Epithelial cell of esophagus (primary cell): ENCODE measurements around the gene POGLUT2.

Experiments
- DNase-seq: peaks from one replicate; pipeline ENCODE4 v3.0.0; 2010; ENCODE audit warnings: low read depth
- H3K4me3 ChIP-seq: 2 replicates; pipeline ENCODE4 v1.5.1; 2011; ENCODE audit warnings: mild to moderate bottlenecking, low read length, control low read depth
- TF ChIP-seq, protein P1 (sequence below): IDR thresholded peaks from 2 replicates; pipeline ENCODE4 v1.5.1; 2011; ENCODE audit warnings: low read depth, mild to moderate bottlenecking, low read length, control low read depth, inconsistent platforms; ENCODE audit not compliant: insufficient read depth; ENCODE audit errors: missing control alignments

Gene POGLUT2

DNA sequence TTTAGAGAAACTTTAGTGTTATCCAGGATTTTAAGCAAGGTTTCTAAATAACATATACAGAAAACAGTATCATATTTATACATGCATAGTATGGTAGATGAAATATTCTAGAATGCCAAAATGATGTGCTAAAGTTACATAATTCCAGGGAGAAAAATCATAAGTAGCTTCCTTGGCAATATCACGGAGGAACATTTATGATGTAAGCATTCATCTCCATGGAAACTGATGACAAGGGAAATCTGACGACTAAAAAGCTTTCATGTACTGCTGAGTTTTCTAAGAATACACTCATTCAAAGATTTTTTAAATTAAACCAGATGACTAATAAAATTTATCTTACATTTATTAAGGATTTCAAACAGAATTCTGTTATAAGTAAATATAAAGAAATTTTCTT lies 29.9 kb downstream of the POGLUT2 start:
- no peak for DNase-seq
- H3K4me3 ChIP-seq: no peak overlapping the region
- TF ChIP-seq, protein P1, sequence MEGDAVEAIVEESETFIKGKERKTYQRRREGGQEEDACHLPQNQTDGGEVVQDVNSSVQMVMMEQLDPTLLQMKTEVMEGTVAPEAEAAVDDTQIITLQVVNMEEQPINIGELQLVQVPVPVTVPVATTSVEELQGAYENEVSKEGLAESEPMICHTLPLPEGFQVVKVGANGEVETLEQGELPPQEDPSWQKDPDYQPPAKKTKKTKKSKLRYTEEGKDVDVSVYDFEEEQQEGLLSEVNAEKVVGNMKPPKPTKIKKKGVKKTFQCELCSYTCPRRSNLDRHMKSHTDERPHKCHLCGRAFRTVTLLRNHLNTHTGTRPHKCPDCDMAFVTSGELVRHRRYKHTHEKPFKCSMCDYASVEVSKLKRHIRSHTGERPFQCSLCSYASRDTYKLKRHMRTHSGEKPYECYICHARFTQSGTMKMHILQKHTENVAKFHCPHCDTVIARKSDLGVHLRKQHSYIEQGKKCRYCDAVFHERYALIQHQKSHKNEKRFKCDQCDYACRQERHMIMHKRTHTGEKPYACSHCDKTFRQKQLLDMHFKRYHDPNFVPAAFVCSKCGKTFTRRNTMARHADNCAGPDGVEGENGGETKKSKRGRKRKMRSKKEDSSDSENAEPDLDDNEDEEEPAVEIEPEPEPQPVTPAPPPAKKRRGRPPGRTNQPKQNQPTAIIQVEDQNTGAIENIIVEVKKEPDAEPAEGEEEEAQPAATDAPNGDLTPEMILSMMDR: no peak

DNA sequence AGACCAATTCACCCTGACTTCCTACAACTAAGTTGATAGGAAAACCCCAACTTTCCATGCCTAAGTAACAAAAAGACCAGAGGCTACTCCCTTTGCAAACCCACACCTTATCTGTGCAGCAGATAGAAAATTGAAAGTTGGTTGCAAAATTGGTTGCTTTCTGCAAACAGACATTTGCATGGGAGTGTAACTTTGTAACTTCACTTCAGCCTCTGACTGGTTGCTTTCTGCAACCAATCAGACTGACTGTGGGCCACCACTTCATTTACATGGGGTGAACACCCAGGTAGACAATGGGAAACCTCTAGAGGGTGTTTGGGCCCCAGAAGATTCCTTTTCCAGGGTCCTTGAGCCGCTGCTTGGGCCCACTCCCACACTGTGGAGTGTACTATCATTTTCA lies 35.0 kb downstream of the POGLUT2 start:
- no peak overlapping the region for H3K4me3 ChIP-seq
- TF ChIP-seq, protein P1: no peak
- DNase-seq: no peak

DNA sequence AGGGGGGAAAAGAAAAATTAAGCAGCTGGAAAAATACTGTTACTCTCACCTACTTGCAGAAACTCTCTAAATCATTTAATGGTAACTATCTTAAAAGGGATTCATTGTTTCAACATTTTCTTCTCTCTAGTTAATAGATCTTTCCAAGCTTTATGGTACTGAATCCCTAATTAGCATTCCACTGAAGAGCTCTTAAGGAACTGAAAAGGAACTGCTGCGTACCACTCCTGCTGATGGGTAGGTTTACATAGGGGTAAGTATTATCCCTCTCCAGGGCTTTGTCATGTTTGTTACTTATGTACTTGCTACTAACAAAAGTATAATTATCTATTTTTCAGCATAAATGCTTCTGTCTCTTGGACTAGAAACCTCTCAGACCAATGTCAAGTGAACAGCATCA lies 37.7 kb downstream of the POGLUT2 start:
- no peak overlapping the region for H3K4me3 ChIP-seq
- TF ChIP-seq, protein P1: no peak
- no peak for DNase-seq

DNA sequence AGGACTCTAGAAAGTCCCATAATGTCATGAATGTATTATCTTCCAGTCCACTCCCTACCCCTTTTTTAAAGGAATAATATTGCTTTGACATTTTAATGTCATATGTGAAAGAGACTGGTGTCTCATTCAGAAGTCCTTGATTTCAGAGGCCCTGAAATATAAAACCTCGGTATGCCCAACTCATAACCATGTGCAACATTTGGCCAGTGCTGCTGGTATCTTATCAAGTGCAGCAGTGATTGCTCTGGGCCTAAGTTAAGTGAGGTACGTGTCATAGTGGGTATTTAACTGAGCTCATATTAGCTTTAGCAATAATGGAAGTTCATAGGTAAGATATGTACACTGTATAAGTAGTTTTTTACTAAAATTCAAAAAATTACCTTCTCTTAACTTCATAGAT lies 39.9 kb downstream of the POGLUT2 start:
- DNase-seq: no peak
- TF ChIP-seq, protein P1: no peak
- no peak overlapping the region for H3K4me3 ChIP-seq

DNA sequence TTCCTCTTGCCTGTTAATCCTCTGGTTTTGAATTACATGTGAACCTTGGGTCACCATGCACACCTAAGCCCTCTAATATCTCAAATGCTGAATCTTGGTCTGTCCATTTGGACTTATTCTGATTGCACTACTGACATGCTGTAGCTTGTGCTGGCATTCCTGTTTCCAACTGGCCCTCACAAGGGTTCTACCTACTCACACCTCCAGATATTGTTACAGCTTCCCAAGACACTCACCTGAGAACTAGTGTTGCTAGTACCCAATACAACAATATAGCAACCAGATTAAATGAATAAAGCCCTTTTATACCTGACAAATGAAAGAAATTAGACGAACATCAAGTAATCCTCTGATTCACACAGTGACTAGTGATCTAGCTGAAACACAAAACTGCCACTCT lies 41.8 kb downstream of the POGLUT2 start:
- TF ChIP-seq, protein P1: no peak
- H3K4me3 ChIP-seq: no peak overlapping the region
- DNase-seq: peak; percentile 56

DNA sequence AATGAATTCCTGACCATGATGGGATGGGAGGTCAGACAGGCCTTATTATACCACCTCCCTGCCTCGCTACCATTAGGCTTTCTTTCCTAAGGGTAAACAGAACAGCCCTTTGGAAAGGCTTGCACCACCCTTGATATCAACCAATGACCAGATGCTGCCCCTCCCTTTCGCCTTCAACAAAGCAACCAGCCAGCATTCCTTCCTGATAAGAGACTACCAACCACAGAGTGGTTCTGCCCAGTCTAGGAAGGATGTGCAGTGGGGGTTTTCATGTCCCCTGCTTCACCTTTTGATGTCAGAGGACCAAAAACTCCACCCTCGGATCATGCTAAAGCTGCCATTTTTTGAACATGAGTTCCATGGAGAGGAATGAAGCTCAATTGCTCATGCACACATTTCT lies 46.9 kb downstream of the POGLUT2 start:
- no peak for DNase-seq
- TF ChIP-seq, protein P1: no peak
- no peak overlapping the region for H3K4me3 ChIP-seq

DNA sequence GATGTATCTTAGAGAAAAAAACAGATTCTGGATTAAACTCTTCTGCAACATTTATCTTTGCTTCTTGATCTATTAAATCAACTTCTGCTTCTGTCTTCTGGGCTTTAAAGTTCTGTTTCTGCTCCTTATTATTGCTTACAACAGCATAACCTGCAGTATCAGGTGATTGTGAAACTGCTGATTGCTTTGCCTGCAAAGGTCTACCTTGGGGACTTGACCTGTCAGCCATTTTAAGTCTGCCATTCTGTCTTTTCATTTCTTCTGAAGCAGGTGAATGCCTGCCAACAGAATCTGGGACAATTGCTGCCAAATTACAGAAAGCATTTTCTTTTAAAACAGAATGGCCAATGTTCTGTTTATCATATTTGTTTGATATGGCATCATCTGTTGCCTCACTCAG lies 56.3 kb downstream of the POGLUT2 start:
- no peak overlapping the region for H3K4me3 ChIP-seq
- TF ChIP-seq, protein P1: no peak
- no peak for DNase-seq
